ENCODE results near the gene GAREM1. TPM values are rescaled to one million over a fixed set of nuclear protein-coding genes. Genes with fewer than 3 reads are reported as not detected.

Gene GAREM1
- total and polyA plus RNA-seq, 2 donors (not counting 1 experiment from before 2014, with no cell fraction given), result 0.92 to 1.5 TPM

- Histone ChIP-seq H4K20me1 (ENCODE audit: control insufficient read depth, extremely low read depth, insufficient read depth, low read length) (no peaks in the 10 kb centered on the region), H2AFZ (ENCODE audit: low read length) (no peak overlapping the region), H3K9ac (ENCODE audit: insufficient read depth, low read length) (no peak overlapping the region), H3K36me3 (ENCODE audit: control insufficient read depth, insufficient read depth, low read length) (no peaks in the 10 kb centered on the region), H3K9me3 (ENCODE audit: control insufficient read depth, insufficient read depth, low read depth, low read length) (no peaks in the 10 kb centered on the region), H3K79me2 (ENCODE audit: control insufficient read depth, insufficient read depth, low read length) (no peaks in the 10 kb centered on the region), H3K27me3 (ENCODE audit: control insufficient read depth, insufficient read depth, low read length) (no peaks in the 10 kb centered on the region), H3K4me3 (replicated peaks in 1 of 4; ENCODE audit: control extremely low read depth in 1 of 4, insufficient read depth in 1 of 4, low read depth in 3 of 4, low read length in 4 of 4) (no peak overlapping the region), H3K27ac (ENCODE audit: insufficient read depth, low read length) (no peak overlapping the region), H3K4me2 (ENCODE audit: extremely low read depth, insufficient read depth, low read length) (no peak overlapping the region), H3K4me1 (ENCODE audit: control insufficient read depth, extremely low read depth, insufficient read depth, low read length) (no peaks in the 10 kb centered on the region)
- DNase-seq (ENCODE audit: low read depth in 2 of 2), result peak in 1 of 2 donors; percentile 28
- TF ChIP-seq CTCF (conservative IDR thresholded peaks at IDR 0.05 in 1 of 2, IDR thresholded peaks at IDR 0.05 in 1 of 2; ENCODE audit: low read depth in 1 of 2, low read length in 2 of 2) (no peak), EZH2 (IDR thresholded peaks at IDR 0.05; ENCODE audit: low read length, missing control alignments) (no peak)
Observed at GRCh38 chr18:32372381-32373061, 98.2 kb downstream of the GAREM1 start.

GRCh38 chr18:32372047-32372380 is 98.7 kb downstream of the GAREM1 start:
- no peak for DNase-seq (ENCODE audit: low read depth in 2 of 2)
- H3K27me3 ChIP-seq (ENCODE audit: control insufficient read depth, insufficient read depth, low read length), result no peaks in the 10 kb centered on the region
- H3K4me1 ChIP-seq (ENCODE audit: control insufficient read depth, extremely low read depth, insufficient read depth, low read length), result no peaks in the 10 kb centered on the region
- H3K4me2 ChIP-seq (ENCODE audit: extremely low read depth, insufficient read depth, low read length), result no peak overlapping the region
- no peak overlapping the region for H3K4me3 ChIP-seq (replicated peaks in 1 of 4; ENCODE audit: control extremely low read depth in 1 of 4, insufficient read depth in 1 of 4, low read depth in 3 of 4, low read length in 4 of 4)
- H3K9ac ChIP-seq (ENCODE audit: insufficient read depth, low read length), result no peak overlapping the region
- no peaks in the 10 kb centered on the region for H3K79me2 ChIP-seq (ENCODE audit: control insufficient read depth, insufficient read depth, low read length)
- H2AFZ ChIP-seq (ENCODE audit: low read length), result no peak overlapping the region
- no peaks in the 10 kb centered on the region for H3K36me3 ChIP-seq (ENCODE audit: control insufficient read depth, insufficient read depth, low read length)
- TF ChIP-seq CTCF (conservative IDR thresholded peaks at IDR 0.05 in 1 of 2, IDR thresholded peaks at IDR 0.05 in 1 of 2; ENCODE audit: low read depth in 1 of 2, low read length in 2 of 2), result no peak
- TF ChIP-seq EZH2 (IDR thresholded peaks at IDR 0.05; ENCODE audit: low read length, missing control alignments), result no peak
- H3K9me3 ChIP-seq (ENCODE audit: control insufficient read depth, insufficient read depth, low read depth, low read length), result no peaks in the 10 kb centered on the region
- H4K20me1 ChIP-seq (ENCODE audit: control insufficient read depth, extremely low read depth, insufficient read depth, low read length), result no peaks in the 10 kb centered on the region
- no peak overlapping the region for H3K27ac ChIP-seq (ENCODE audit: insufficient read depth, low read length)

- Histone ChIP-seq H3K9me3 (ENCODE audit: control insufficient read depth, insufficient read depth, low read depth, low read length) (no peaks in the 10 kb centered on the region), H3K79me2 (ENCODE audit: control insufficient read depth, insufficient read depth, low read length) (no peaks in the 10 kb centered on the region), H3K4me3 (replicated peaks in 1 of 4; ENCODE audit: control extremely low read depth in 1 of 4, insufficient read depth in 1 of 4, low read depth in 3 of 4, low read length in 4 of 4) (no peak overlapping the region), H2AFZ (ENCODE audit: low read length) (no peak overlapping the region), H3K4me1 (ENCODE audit: control insufficient read depth, extremely low read depth, insufficient read depth, low read length) (no peaks in the 10 kb centered on the region), H4K20me1 (ENCODE audit: control insufficient read depth, extremely low read depth, insufficient read depth, low read length) (no peaks in the 10 kb centered on the region), H3K9ac (ENCODE audit: insufficient read depth, low read length) (no peak overlapping the region), H3K36me3 (ENCODE audit: control insufficient read depth, insufficient read depth, low read length) (no peaks in the 10 kb centered on the region), H3K27ac (ENCODE audit: insufficient read depth, low read length) (no peak overlapping the region), H3K4me2 (ENCODE audit: extremely low read depth, insufficient read depth, low read length) (no peak overlapping the region), H3K27me3 (ENCODE audit: control insufficient read depth, insufficient read depth, low read length) (no peaks in the 10 kb centered on the region)
- no peak for DNase-seq (ENCODE audit: low read depth in 2 of 2)
- TF ChIP-seq CTCF (conservative IDR thresholded peaks at IDR 0.05 in 1 of 2, IDR thresholded peaks at IDR 0.05 in 1 of 2; ENCODE audit: low read depth in 1 of 2, low read length in 2 of 2), result no peak
- no peak for TF ChIP-seq EZH2 (IDR thresholded peaks at IDR 0.05; ENCODE audit: low read length, missing control alignments)
Observed at GRCh38 chr18:32371384-32371783, 99.3 kb downstream of the GAREM1 start.
